ENCODE results near the gene CDK8.

CDK8 gene

DNA sequence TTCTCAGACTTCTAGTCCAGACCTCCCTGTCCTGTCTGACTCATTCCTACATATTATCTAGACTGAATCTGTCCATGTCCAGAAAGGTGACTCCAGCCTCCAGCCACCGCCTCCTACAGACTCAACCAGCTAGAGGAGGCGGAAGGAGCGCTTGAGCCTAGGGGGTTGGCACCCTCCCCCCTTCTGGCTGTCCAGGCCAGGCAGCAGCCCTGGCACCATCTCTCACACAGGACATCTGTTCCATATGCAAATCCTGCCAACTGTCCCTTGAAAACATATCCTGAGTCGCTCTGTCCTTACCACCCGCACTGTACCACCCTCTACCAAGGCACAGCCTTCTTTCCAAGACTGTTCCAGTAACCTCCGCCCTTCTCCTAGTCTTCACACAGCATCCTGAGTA, 152.9 kb downstream of the CDK8 start:
- H3K9me3 ChIP-seq (ENCODE audit: severe bottlenecking), result no peaks in the 10 kb centered on the region
- no peak overlapping the region for H3K4me3 ChIP-seq (ENCODE audit: low read depth, low read length)
- TF ChIP-seq, protein P1, sequence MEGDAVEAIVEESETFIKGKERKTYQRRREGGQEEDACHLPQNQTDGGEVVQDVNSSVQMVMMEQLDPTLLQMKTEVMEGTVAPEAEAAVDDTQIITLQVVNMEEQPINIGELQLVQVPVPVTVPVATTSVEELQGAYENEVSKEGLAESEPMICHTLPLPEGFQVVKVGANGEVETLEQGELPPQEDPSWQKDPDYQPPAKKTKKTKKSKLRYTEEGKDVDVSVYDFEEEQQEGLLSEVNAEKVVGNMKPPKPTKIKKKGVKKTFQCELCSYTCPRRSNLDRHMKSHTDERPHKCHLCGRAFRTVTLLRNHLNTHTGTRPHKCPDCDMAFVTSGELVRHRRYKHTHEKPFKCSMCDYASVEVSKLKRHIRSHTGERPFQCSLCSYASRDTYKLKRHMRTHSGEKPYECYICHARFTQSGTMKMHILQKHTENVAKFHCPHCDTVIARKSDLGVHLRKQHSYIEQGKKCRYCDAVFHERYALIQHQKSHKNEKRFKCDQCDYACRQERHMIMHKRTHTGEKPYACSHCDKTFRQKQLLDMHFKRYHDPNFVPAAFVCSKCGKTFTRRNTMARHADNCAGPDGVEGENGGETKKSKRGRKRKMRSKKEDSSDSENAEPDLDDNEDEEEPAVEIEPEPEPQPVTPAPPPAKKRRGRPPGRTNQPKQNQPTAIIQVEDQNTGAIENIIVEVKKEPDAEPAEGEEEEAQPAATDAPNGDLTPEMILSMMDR (IDR thresholded peaks at IDR 0.05; ENCODE audit: low read depth, low read length), result no peak
- H3K36me3 ChIP-seq, result peaks cover 61% of the 10 kb centered on the region
- H3K27me3 ChIP-seq (ENCODE audit: insufficient read depth, low read depth, severe bottlenecking), result no peaks in the 10 kb centered on the region
- no peak overlapping the region for H3K27ac ChIP-seq
- DNase-seq, result no peak

DNA sequence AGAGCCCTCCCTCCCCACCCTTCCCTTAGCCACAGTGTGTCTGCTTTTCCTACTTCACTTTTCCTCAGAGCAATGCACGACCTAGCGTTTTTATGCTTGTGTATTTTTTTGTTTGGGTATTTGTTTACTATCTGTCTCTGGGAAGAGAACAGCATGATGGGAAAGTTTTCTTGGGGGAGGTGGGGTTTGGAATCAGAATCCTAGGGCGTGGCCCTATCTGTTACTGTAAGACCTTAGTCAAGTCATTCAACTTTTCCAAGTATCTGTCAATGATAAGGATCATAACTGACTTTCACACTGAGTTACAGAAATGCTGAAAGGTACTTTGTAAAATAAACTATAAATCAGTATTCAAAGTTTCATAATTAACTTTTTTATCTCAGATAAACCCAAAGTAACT, 157.3 kb downstream of the CDK8 start:
- Histone ChIP-seq H3K36me3 (peaks cover 18% of the 10 kb centered on the region), H3K27me3 (ENCODE audit: insufficient read depth, low read depth, severe bottlenecking) (no peaks in the 10 kb centered on the region), H3K27ac (no peak overlapping the region), H3K4me3 (ENCODE audit: low read depth, low read length) (no peak overlapping the region), H3K9me3 (ENCODE audit: severe bottlenecking) (no peaks in the 10 kb centered on the region)
- TF ChIP-seq, protein P1 (IDR thresholded peaks at IDR 0.05; ENCODE audit: low read depth, low read length), result no peak
- DNase-seq, result no peak

DNA sequence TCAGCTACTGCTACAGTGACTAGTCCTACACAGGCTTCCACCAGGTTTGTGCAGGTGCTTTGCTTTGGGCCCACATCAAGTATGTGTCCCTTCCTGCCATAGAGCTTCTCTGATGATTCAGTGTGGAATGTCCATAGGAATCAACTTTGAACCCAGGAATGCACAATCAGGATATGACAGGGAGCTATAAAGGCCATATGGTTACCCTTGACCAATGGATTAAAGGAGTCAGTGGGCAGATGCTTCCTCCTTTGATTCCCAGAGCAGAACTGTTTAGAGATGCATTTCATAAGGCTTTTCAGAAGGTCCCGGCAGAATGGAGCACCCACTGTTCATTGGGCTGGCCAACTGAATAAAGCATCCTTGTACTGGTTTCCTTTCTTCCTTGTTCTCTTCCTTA, 158.3 kb downstream of the CDK8 start:
- H3K4me3 ChIP-seq (ENCODE audit: low read depth, low read length), result no peak overlapping the region
- no peaks in the 10 kb centered on the region for H3K27me3 ChIP-seq (ENCODE audit: insufficient read depth, low read depth, severe bottlenecking)
- DNase-seq, result no peak
- TF ChIP-seq, protein P1 (IDR thresholded peaks at IDR 0.05; ENCODE audit: low read depth, low read length), result no peak
- no peaks in the 10 kb centered on the region for H3K9me3 ChIP-seq (ENCODE audit: severe bottlenecking)
- H3K36me3 ChIP-seq, result peaks cover 8% of the 10 kb centered on the region
- no peak overlapping the region for H3K27ac ChIP-seq

DNA sequence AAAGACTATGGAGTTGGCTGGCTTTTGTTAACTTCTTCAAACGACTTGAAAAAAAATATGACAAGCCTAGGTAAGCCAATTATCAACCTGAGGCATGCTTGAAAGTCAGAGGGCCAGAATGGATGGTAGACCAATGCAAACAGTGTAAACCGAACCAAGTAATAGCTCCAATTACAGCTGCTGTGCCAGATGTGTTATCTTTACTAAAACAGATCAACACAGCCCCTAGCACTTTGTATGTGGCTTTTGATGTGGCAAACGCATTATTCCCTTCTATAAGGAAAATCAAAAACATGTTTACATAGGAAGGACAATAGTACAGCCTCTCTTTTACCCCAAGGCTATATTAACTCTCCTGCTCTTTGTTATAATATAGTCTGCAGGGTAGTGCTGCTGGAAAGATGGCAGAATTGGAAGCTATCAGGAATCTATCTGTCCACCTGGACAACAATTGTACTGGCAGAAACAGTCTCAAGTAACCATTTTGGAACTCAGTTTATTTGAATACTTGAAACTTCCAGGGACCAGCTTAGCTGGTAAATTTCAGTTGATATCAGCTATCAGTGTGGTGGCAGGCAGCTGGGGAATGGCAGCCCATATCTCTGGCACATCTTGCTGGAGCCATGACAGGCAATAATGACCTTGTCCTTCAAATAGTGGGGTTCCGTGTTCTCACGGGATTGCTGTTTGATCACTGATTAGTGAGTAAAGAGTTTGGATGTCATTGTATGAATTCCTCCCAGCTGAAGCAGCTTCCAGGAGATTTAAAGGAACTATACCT, 159.2 kb downstream of the CDK8 start:
- Histone ChIP-seq H3K9me3 (ENCODE audit: severe bottlenecking) (no peaks in the 10 kb centered on the region), H3K27me3 (ENCODE audit: insufficient read depth, low read depth, severe bottlenecking) (no peaks in the 10 kb centered on the region), H3K27ac (no peak overlapping the region), H3K4me3 (ENCODE audit: low read depth, low read length) (no peak overlapping the region), H3K36me3 (peaks cover 6% of the 10 kb centered on the region; the same call in 1 of the 2 replicates)
- no peak for DNase-seq
- TF ChIP-seq, protein P1 (IDR thresholded peaks at IDR 0.05; ENCODE audit: low read depth, low read length), result no peak

DNA sequence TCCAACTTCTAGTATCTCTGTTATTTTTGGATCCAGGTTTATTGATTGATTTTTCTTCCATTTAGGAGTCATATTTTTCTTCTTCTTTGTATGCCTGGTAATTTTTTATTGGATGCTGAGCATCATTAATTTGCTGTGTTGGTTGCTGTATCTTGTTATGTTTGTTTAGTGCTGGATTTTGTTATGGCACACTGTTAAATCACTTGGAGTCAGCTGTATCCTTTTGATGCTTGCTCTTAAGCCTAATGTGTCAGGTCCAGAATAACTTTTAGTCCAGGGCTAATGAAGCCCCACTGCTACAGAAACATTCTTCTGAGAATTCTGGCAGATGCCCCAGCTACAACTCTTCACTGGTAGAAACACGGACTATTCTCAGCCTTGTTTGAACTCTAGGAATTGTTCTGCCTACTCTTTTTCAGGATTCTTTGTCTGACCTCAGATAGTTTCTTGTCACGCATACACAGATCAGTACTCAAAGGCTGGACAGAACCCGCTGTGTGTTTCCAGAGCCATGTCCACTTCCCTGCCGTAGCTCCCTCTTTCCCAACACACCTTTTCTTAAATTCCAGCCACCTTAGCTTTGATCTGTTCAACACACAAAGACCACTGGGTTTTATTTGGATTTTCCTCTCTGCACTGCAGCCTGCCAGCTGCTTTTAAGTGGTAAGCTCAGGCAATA, 166.5 kb downstream of the CDK8 start:
- Histone ChIP-seq H3K36me3 (no peaks in the 10 kb centered on the region), H3K27me3 (ENCODE audit: insufficient read depth, low read depth, severe bottlenecking) (no peaks in the 10 kb centered on the region), H3K4me3 (ENCODE audit: low read depth, low read length) (no peak overlapping the region), H3K9me3 (ENCODE audit: severe bottlenecking) (no peaks in the 10 kb centered on the region), H3K27ac (no peak overlapping the region)
- TF ChIP-seq, protein P1 (IDR thresholded peaks at IDR 0.05; ENCODE audit: low read depth, low read length), result no peak
- DNase-seq, result no peak

Measured in WERI-Rb-1 (cell line).